ENCODE results near the gene ZBTB20. TPM values are rescaled to one million over a fixed set of nuclear protein-coding genes. Genes with fewer than 3 reads are reported as not detected.
A peak's percentile ranks its signal among the peaks of the same experiment; 100 is the strongest.

Gene ZBTB20
- total RNA-seq, 1 donor from 2014 or later, result 3.9 TPM

DNA sequence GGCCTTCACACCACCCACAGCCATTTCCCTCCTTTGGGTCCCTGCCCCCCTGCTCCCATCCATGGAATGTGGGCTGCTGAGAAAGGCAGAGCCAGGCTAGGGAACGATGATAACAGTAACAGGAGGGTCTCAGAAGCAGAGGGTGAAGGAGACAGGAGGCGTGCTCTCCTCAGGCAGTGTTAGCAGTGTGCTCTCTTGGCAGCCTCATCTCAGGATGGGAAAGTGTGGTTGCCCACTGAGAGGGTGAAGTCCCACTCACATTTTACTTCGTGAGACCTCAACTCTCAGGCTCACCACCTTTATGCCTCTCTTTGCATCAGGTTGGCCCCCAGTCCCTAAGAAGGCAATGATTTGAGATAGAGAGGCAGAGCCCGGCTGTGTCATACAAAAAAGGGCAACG lies 828.8 kb downstream of the ZBTB20 start:
- TF ChIP-seq, protein P1, sequence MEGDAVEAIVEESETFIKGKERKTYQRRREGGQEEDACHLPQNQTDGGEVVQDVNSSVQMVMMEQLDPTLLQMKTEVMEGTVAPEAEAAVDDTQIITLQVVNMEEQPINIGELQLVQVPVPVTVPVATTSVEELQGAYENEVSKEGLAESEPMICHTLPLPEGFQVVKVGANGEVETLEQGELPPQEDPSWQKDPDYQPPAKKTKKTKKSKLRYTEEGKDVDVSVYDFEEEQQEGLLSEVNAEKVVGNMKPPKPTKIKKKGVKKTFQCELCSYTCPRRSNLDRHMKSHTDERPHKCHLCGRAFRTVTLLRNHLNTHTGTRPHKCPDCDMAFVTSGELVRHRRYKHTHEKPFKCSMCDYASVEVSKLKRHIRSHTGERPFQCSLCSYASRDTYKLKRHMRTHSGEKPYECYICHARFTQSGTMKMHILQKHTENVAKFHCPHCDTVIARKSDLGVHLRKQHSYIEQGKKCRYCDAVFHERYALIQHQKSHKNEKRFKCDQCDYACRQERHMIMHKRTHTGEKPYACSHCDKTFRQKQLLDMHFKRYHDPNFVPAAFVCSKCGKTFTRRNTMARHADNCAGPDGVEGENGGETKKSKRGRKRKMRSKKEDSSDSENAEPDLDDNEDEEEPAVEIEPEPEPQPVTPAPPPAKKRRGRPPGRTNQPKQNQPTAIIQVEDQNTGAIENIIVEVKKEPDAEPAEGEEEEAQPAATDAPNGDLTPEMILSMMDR (IDR thresholded peaks at IDR 0.05; ENCODE audit: insufficient read depth, low read length, severe bottlenecking), result no peak
- H3K36me3 ChIP-seq (ENCODE audit: control insufficient read depth, insufficient read depth, low read length), result no peaks in the 10 kb centered on the region
- DNase-seq (ENCODE audit: low read depth), result no peak
- H3K27me3 ChIP-seq (ENCODE audit: control insufficient read depth, insufficient read depth, low read length), result no peaks in the 10 kb centered on the region
- peak; percentile 50 for FAIRE-seq
- no peak overlapping the region for H3K4me3 ChIP-seq (ENCODE audit: low read depth, low read length)

DNA sequence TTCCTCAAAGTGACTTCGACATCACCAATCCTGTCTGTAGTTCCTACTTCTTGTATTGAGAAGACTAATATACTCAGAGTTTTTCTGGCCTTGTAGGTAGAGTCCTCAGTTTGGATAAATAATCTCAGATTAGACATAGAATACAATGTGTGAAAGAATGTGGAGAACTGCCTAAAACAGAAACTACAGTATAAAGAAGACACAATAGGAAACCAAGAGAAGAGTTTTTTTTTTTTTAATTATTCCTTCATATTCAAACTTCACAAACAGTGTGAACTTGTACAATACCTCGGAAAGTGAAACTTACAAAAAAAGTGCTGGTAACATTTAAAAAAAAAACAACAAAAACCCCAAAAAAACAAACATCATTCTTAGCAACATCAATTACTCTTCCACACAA lies 832.8 kb downstream of the ZBTB20 start:
- FAIRE-seq (no peak), DNase-seq (ENCODE audit: low read depth) (no peak)
- Histone ChIP-seq H3K36me3 (ENCODE audit: control insufficient read depth, insufficient read depth, low read length) (no peaks in the 10 kb centered on the region), H3K27me3 (ENCODE audit: control insufficient read depth, insufficient read depth, low read length) (no peaks in the 10 kb centered on the region), H3K4me3 (ENCODE audit: low read depth, low read length) (no peak overlapping the region)
- TF ChIP-seq, protein P1 (IDR thresholded peaks at IDR 0.05; ENCODE audit: insufficient read depth, low read length, severe bottlenecking), result no peak

DNA sequence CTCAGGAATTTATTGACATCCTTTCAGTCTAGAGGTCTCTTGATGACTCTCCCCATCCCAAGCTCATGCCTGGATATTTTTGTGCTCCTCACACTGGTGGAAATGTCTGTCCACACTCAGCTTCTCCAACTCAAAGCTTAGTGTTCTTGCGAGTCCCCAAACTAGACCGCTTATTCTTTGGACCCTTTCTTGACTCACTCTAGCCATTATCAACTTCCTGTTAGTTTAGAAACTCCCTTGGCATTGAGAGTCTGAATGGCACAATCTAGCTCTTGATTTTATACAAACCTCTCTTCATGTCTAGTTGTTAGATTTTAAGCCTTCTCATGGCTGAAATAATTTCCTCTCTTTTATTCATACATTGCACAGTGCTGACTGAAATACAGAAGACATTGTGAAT lies 833.7 kb downstream of the ZBTB20 start:
- no peaks in the 10 kb centered on the region for H3K27me3 ChIP-seq (ENCODE audit: control insufficient read depth, insufficient read depth, low read length)
- TF ChIP-seq, protein P1 (IDR thresholded peaks at IDR 0.05; ENCODE audit: insufficient read depth, low read length, severe bottlenecking), result no peak
- H3K4me3 ChIP-seq (ENCODE audit: low read depth, low read length), result no peak overlapping the region
- FAIRE-seq, result peak; percentile 18
- H3K36me3 ChIP-seq (ENCODE audit: control insufficient read depth, insufficient read depth, low read length), result no peaks in the 10 kb centered on the region
- no peak for DNase-seq (ENCODE audit: low read depth)

DNA sequence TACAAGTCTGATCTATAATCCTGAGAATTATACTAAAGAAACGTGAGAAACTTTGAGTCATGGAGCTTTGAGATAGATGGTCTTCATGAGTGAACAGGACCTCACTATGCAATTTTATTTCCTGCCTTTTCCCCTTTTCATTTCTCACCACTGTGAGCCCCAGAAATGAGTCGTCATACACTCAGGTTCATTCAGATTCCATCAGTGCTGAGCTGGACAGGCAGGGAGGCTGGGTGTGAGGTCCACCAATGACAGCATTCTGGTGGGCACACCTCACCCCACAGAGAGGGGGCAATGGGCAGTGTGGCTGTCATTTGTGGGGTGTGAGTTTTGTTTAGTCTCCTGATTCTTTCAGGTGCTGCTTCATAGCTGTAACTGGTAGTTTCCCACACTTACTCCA lies 836.4 kb downstream of the ZBTB20 start:
- TF ChIP-seq, protein P1 (IDR thresholded peaks at IDR 0.05; ENCODE audit: insufficient read depth, low read length, severe bottlenecking), result no peak
- DNase-seq (ENCODE audit: low read depth) (peak; percentile 15), FAIRE-seq (no peak)
- H3K36me3 ChIP-seq (ENCODE audit: control insufficient read depth, insufficient read depth, low read length), result no peaks in the 10 kb centered on the region
- H3K27me3 ChIP-seq (ENCODE audit: control insufficient read depth, insufficient read depth, low read length), result no peaks in the 10 kb centered on the region
- H3K4me3 ChIP-seq (ENCODE audit: low read depth, low read length), result no peak overlapping the region

DNA sequence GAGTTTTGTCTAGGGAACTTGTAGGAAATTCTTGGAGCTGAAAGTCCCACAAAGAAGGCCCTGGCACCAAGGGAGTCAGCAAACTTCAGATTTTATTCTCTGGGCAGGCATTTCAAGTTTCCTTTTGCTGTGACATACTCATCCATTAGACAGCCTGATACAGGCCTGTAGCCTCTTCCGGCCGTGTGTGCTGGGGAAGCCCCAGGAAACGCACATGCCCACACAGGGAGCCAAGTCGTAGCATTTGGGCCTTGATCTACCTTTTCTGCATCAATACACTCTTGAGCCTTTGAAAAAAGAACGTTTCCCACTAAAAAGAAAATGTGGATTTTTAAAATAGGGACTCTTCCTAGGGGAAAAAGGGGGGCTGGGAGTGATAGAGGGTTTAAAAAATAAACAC lies 838.3 kb downstream of the ZBTB20 start:
- no peak for DNase-seq (ENCODE audit: low read depth)
- TF ChIP-seq, protein P1 (IDR thresholded peaks at IDR 0.05; ENCODE audit: insufficient read depth, low read length, severe bottlenecking), result no peak
- Histone ChIP-seq H3K36me3 (ENCODE audit: control insufficient read depth, insufficient read depth, low read length) (no peaks in the 10 kb centered on the region), H3K27me3 (ENCODE audit: control insufficient read depth, insufficient read depth, low read length) (no peaks in the 10 kb centered on the region), H3K4me3 (ENCODE audit: low read depth, low read length) (no peak overlapping the region)
- FAIRE-seq, result no peak

DNA sequence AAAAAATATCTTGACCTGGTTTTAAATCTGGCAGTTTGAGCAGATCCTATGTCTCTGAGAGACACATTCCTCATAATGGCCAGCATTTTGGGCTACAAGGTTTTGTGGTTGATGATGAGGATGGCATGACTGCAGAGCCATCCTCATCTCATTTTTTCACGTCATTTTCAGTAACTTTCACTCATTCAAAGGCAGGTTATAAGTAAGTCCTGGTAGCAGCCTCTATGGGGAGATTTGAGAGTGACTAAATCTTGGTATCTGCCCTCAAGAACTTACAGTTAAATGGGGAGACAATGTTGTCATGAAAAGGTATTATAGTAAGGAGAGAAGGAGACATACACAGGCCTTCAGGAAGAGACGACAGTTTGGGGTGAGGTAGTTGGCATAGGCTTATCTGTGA lies 838.7 kb downstream of the ZBTB20 start:
- Histone ChIP-seq H3K4me3 (ENCODE audit: low read depth, low read length) (no peak overlapping the region), H3K27me3 (ENCODE audit: control insufficient read depth, insufficient read depth, low read length) (no peaks in the 10 kb centered on the region), H3K36me3 (ENCODE audit: control insufficient read depth, insufficient read depth, low read length) (no peaks in the 10 kb centered on the region)
- FAIRE-seq, result no peak
- no peak for DNase-seq (ENCODE audit: low read depth)
- TF ChIP-seq, protein P1 (IDR thresholded peaks at IDR 0.05; ENCODE audit: insufficient read depth, low read length, severe bottlenecking), result no peak
